SK-N-SH treated with all-trans-retinoic acid at 6 μM for 48 hours (cell line): Measurements from ENCODE around the gene ST3GAL3.

Experiments
- ZFP30 ChIP-seq: fragments of 450-650 bp; formaldehyde crosslinking; IDR thresholded peaks from 2 replicates; pipeline ENCODE4 v1.5.0; 2022; ENCODE audit warnings: mild to moderate bottlenecking, moderate library complexity
- ZNF8 ChIP-seq: fragments of 450-650 bp; formaldehyde crosslinking; IDR thresholded peaks from 2 replicates; pipeline ENCODE4 v1.5.0; 2020; ENCODE audit warnings: mild to moderate bottlenecking, moderate library complexity

DNA sequence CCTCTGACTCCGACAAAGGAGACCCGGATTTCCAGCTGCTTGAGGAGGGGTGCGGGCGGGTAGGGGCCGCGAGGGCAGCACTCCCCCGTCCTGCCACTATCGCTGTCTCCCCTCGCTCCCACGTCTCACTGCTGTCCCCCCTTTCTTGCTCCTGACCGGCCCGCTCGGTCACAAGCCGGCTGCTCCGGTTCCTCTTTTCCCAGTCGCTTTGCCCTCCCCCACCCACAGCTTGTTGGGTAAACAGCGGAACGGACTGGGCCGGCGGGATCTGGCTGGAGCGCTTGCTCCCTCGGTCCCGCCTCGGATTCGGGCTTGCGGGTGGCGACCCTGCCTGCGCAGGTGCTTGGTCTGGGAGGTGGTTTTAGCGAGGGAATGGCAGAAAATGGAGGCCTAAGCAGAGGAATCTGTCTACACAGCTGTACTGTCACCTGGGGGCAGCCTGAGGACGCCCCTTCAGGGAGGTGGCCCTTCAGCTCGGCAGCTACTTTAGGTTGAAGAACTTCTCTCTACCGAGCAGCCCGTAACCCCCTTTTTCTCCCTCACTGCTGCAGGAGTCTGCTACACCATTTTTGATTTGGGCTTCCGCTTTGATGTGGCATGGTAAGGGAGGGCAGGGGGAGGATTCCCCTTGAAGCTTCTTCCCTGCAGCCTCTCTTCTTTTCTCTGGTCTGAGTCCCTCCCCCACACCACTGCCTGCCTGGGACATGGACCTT lies 268.1 kb downstream of the ST3GAL3 start:
- no peak for TF ChIP-seq ZNF8 (CRISPR knock-in tag)
- no peak for TF ChIP-seq ZFP30
